Effector memory CD4-positive, alpha-beta T cell (primary cell): ENCODE results near the gene NOX3.

Source experiments
- DNase-seq, 3 donors: peaks; one replicate each; pipeline ENCODE4 v3.0.0-alpha.2; 2020
- H3K27ac ChIP-seq: 2 replicates; pipeline ENCODE4 v1.7.0; 2013; ENCODE audit warnings: mild to moderate bottlenecking, low read length, moderate library complexity; ENCODE audit not compliant: insufficient read depth, poor library complexity, severe bottlenecking
- H3K27me3 ChIP-seq: replicated peaks from 2 replicates; pipeline ENCODE4 v1.7.0; 2013; ENCODE audit warnings: mild to moderate bottlenecking, low read length; ENCODE audit not compliant: insufficient read depth, control insufficient read depth, poor library complexity, severe bottlenecking
- H3K36me3 ChIP-seq: 2 replicates; pipeline ENCODE4 v1.7.0; 2013; ENCODE audit warnings: mild to moderate bottlenecking, low read length, moderate library complexity; ENCODE audit not compliant: control insufficient read depth, insufficient read depth
- H3K4me1 ChIP-seq: 2 replicates; pipeline ENCODE4 v1.7.0; 2013; ENCODE audit warnings: low read length, mild to moderate bottlenecking; ENCODE audit not compliant: control insufficient read depth, insufficient read depth, poor library complexity, severe bottlenecking
- H3K4me3 ChIP-seq: 2 replicates; pipeline ENCODE4 v1.7.0; 2013; ENCODE audit warnings: low read length, low read depth, mild to moderate bottlenecking; ENCODE audit not compliant: insufficient read depth, poor library complexity, severe bottlenecking
- H3K9me3 ChIP-seq: 2 replicates; pipeline ENCODE4 v1.7.0; 2013; ENCODE audit warnings: mild to moderate bottlenecking, low read length, moderate library complexity; ENCODE audit not compliant: control insufficient read depth
- total RNA-seq, 3 donors: gene quantifications; one replicate each; lab custom pipeline; 2026; lab: John Stamatoyannopoulos, UW

Gene NOX3
- 0 reads per million in 3 donors for total RNA-seq

GRCh38 chr6:155455766-155456165 lies at the start of gene NOX3:
Gene NOX3, minus strand, starts transcription at chr6:155455839. Its CDS starts 39 bp downstream, at chr6:155455800.
- no peak for DNase-seq
- no peaks in the 10 kb centered on the region for H3K36me3 ChIP-seq
- no peaks in the 10 kb centered on the region for H3K27me3 ChIP-seq
- no peak within 1 kb of the TSS for H3K27ac ChIP-seq
- no peaks in the 10 kb centered on the region for H3K4me1 ChIP-seq
- H3K4me3 ChIP-seq = no peak within 1 kb of the TSS
- H3K9me3 ChIP-seq = no peaks in the 10 kb centered on the region

- H3K27me3 ChIP-seq = no peaks in the 10 kb centered on the region
- no peak overlapping the region for H3K27ac ChIP-seq
- no peak for DNase-seq
- no peaks in the 10 kb centered on the region for H3K9me3 ChIP-seq
- no peak overlapping the region for H3K4me3 ChIP-seq
- H3K36me3 ChIP-seq = no peaks in the 10 kb centered on the region
- no peaks in the 10 kb centered on the region for H3K4me1 ChIP-seq
These were observed 49.4 kb upstream of the NOX3 start for GRCh38 chr6:155504848-155505607.

- Histone ChIP-seq H3K27me3 (no peaks in the 10 kb centered on the region), H3K27ac (no peak overlapping the region), H3K9me3 (no peaks in the 10 kb centered on the region), H3K4me3 (no peak overlapping the region), H3K4me1 (no peaks in the 10 kb centered on the region), H3K36me3 (no peaks in the 10 kb centered on the region)
- DNase-seq = no peak
These were observed 46.8 kb upstream of the NOX3 start for GRCh38 chr6:155502393-155502792.

- Histone ChIP-seq H3K36me3 (no peaks in the 10 kb centered on the region), H3K4me1 (no peaks in the 10 kb centered on the region), H3K27ac (no peak overlapping the region), H3K27me3 (no peaks in the 10 kb centered on the region), H3K4me3 (no peak overlapping the region), H3K9me3 (no peaks in the 10 kb centered on the region)
- no peak for DNase-seq
These were observed 43.9 kb upstream of the NOX3 start for GRCh38 chr6:155499574-155499973.

GRCh38 chr6:155498370-155498769 lies 42.7 kb upstream of the NOX3 start:
- no peaks in the 10 kb centered on the region for H3K4me1 ChIP-seq
- no peak overlapping the region for H3K4me3 ChIP-seq

GRCh38 chr6:155497273-155497672 lies 41.6 kb upstream of the NOX3 start:
- no peak for DNase-seq
- Histone ChIP-seq H3K4me3 (no peak overlapping the region), H3K27ac (no peak overlapping the region)

More at GRCh38 chr6:155498370-155498769, 42.7 kb upstream of the NOX3 start:
- Histone ChIP-seq H3K36me3 (no peaks in the 10 kb centered on the region), H3K27me3 (no peaks in the 10 kb centered on the region), H3K27ac (no peak overlapping the region), H3K9me3 (no peaks in the 10 kb centered on the region)
- no peak for DNase-seq

GRCh38 chr6:155495011-155495768 lies 39.6 kb upstream of the NOX3 start:
- no peaks in the 10 kb centered on the region for H3K9me3 ChIP-seq
- no peak overlapping the region for H3K4me3 ChIP-seq
- no peak overlapping the region for H3K27ac ChIP-seq
- H3K27me3 ChIP-seq = no peaks in the 10 kb centered on the region
- no peaks in the 10 kb centered on the region for H3K36me3 ChIP-seq
- no peaks in the 10 kb centered on the region for H3K4me1 ChIP-seq
- no peak for DNase-seq

More at GRCh38 chr6:155497273-155497672, 41.6 kb upstream of the NOX3 start:
- no peaks in the 10 kb centered on the region for H3K4me1 ChIP-seq
- H3K9me3 ChIP-seq = no peaks in the 10 kb centered on the region
- no peaks in the 10 kb centered on the region for H3K27me3 ChIP-seq
- H3K36me3 ChIP-seq = no peaks in the 10 kb centered on the region

GRCh38 chr6:155493694-155494143 lies 38.1 kb upstream of the NOX3 start:
- Histone ChIP-seq H3K4me3 (no peak overlapping the region), H3K36me3 (no peaks in the 10 kb centered on the region), H3K27me3 (no peaks in the 10 kb centered on the region), H3K9me3 (no peaks in the 10 kb centered on the region), H3K4me1 (no peaks in the 10 kb centered on the region), H3K27ac (no peak overlapping the region)
- no peak for DNase-seq

GRCh38 chr6:155493026-155493693 lies 37.5 kb upstream of the NOX3 start:
- Histone ChIP-seq H3K4me3 (no peak overlapping the region), H3K4me1 (no peaks in the 10 kb centered on the region), H3K36me3 (no peaks in the 10 kb centered on the region), H3K27ac (no peak overlapping the region), H3K27me3 (no peaks in the 10 kb centered on the region), H3K9me3 (no peaks in the 10 kb centered on the region)
- no peak for DNase-seq
